SK-N-MC (cell line): Measurements from ENCODE around the gene HNRNPR.

Source experiments
- EZH2 ChIP-seq: fragments of 200-600 bp; sonication (generic); IDR thresholded peaks from one replicate; pipeline ENCODE4 v1.6.1; 2017; ENCODE audit warnings: antibody characterized with exemption
- FOXP2 ChIP-seq: optimal IDR thresholded peaks from 2 replicates; pipeline ENCODE3; 2011; ENCODE audit warnings: mild to moderate bottlenecking, moderate library complexity; ENCODE audit not compliant: insufficient read depth; ENCODE audit errors: extremely low read length, control extremely low read depth
- POLR2AphosphoS5 ChIP-seq: IDR thresholded peaks from 2 replicates; pipeline ENCODE4 v1.6.1; 2012; ENCODE audit warnings: mild to moderate bottlenecking, low read depth, low read length, borderline replicate concordance

DNA sequence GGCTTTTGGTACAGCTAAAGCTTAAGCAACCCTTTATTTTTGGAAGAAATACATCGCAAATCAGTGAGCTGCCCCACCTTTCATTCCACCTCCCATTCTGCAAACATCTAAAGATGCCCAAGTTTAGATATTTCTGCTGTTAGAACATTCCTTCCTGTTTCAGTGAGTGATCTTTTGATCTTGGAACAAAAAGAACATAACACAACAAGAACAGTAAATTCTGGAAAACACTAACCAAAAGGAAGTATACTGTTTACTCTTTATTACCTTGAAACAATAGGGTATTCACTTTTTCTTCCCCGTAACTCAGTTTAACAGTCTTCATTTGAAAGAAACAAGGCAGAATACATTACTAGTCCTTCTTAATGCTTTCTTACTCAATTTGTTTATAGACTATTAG is 40.6 kb downstream of the HNRNPR start:
- TF ChIP-seq FOXP2: no peak
- TF ChIP-seq EZH2: no peak
- TF ChIP-seq POLR2AphosphoS5: no peak
